OCI-LY7 (cell line): ENCODE data around the gene ANK3. TPM values are rescaled to one million over a fixed set of nuclear protein-coding genes. Genes with fewer than 3 reads are reported as not detected.

Experiments
- BruUV-seq: library from RNA; stranded (reverse); fragments of 400-500 nt; replicated peaks from 2 replicates; lab custom pipeline; 2021; lab: Mats Ljungman, UMichigan
- CTCF ChIA-PET: fragments of 300-600 bp; sonication (Branson Sonifier 250); formaldehyde crosslinking; loops from one replicate; lab custom pipeline; 2022; ENCODE audit warnings: antibody characterized with exemption; ENCODE audit not compliant: unreplicated experiment; lab: Charles Lee
- POLR2A ChIA-PET: fragments of 300-600 bp; sonication (Branson Sonifier 250); formaldehyde crosslinking; loops from one replicate; lab custom pipeline; 2022; ENCODE audit warnings: antibody characterized with exemption; lab: Charles Lee
- DNase-seq: peaks from one replicate; pipeline ENCODE4 v3.0.0-alpha.2; 2015; ENCODE audit warnings: low spot score
- H2AFZ ChIP-seq: fragments of 200-600 bp; sonication (generic), shearing (Covaris generic); 2 replicates; pipeline ENCODE4 v1.6.1; 2014; ENCODE audit warnings: mild to moderate bottlenecking, antibody characterized with exemption, low read length, moderate library complexity
- H3K27ac ChIP-seq: fragments of 200-600 bp; sonication (generic); 2 replicates; pipeline ENCODE4 v1.5.1; 2014; ENCODE audit warnings: mixed run types, low read depth, mild to moderate bottlenecking, moderate library complexity, low read length, inconsistent platforms; ENCODE audit not compliant: poor library complexity, severe bottlenecking
- H3K36me3 ChIP-seq: fragments of 200-600 bp; sonication (generic); 2 replicates; pipeline ENCODE4 v1.6.1; 2014; ENCODE audit warnings: mild to moderate bottlenecking, antibody characterized with exemption, low read length, moderate library complexity, mixed read lengths; ENCODE audit not compliant: insufficient read depth
- H3K4me1 ChIP-seq: fragments of 200-600 bp; sonication (generic); 2 replicates; pipeline ENCODE4 v1.5.1; 2014; ENCODE audit warnings: mild to moderate bottlenecking, low read length; ENCODE audit not compliant: insufficient read depth, poor library complexity, severe bottlenecking
- H3K4me2 ChIP-seq: fragments of 200-600 bp; sonication (generic); 2 replicates; pipeline ENCODE4 v1.6.1; 2014; ENCODE audit warnings: mild to moderate bottlenecking, low read length
- H3K4me3 ChIP-seq: fragments of 200-600 bp; sonication (generic); 2 replicates; pipeline ENCODE4 v1.5.1; 2014; ENCODE audit warnings: mild to moderate bottlenecking, low read depth, low read length; ENCODE audit not compliant: poor library complexity, severe bottlenecking
- H3K79me2 ChIP-seq: fragments of 200-600 bp; sonication (generic); 2 replicates; pipeline ENCODE4 v1.6.1; 2016; ENCODE audit warnings: low read depth, mild to moderate bottlenecking, low read length, moderate library complexity, mixed read lengths; ENCODE audit not compliant: insufficient read depth
- H3K9me2 ChIP-seq: fragments of 200-600 bp; sonication (generic); 2 replicates; pipeline ENCODE4 v1.6.1; 2016; ENCODE audit warnings: mild to moderate bottlenecking, low read length, mixed read lengths; ENCODE audit not compliant: insufficient read depth
- H3K9me3 ChIP-seq: fragments of 200-600 bp; sonication (generic); 2 replicates; pipeline ENCODE4 v1.6.1; 2014; ENCODE audit warnings: mild to moderate bottlenecking, mixed run types, low read length, mixed read lengths
- H4K20me1 ChIP-seq: fragments of 200-600 bp; sonication (generic); 2 replicates; pipeline ENCODE4 v1.6.1; 2014; ENCODE audit warnings: mild to moderate bottlenecking, antibody characterized with exemption, low read length, moderate library complexity, mixed read lengths; ENCODE audit not compliant: insufficient read depth
- EZH2phosphoT487 ChIP-seq: fragments of 200-600 bp; sonication (generic); IDR thresholded peaks from 2 replicates; pipeline ENCODE4 v1.6.1; 2018; ENCODE audit warnings: low read depth, borderline replicate concordance, mild to moderate bottlenecking, mixed run types, antibody characterized with exemption, low read length, moderate library complexity, mixed read lengths
- intact Hi-C: fragments of 100-400 bp; cut with micrococcal nuclease; formaldehyde crosslinking; loops from one replicate; pipeline ENCODE4 v1.10.0; 2022; ENCODE audit not compliant: unreplicated experiment
- total RNA-seq, 2 experiments: library from RNA; depleted of rRNA in 1 of 2; stranded (reverse); fragments of >200 nt in 1 of 2; shearing (Covaris generic) in 1 of 2; gene quantifications; 2 replicates each; pipeline ENCODE4 v1.2.3, GENCODE V29; 2014 to 2022
- TF ChIP-seq, protein P1 (sequence below): fragments of 200-600 bp; sonication (generic); conservative IDR thresholded peaks from 2 replicates; pipeline ENCODE4 v1.5.1; 2014; ENCODE audit warnings: mild to moderate bottlenecking, antibody characterized with exemption, low read length, moderate library complexity, mixed read lengths

The ANK3 gene
- total RNA-seq, 2 experiments from 2014 or later, result 0.13 to 0.49 TPM

DNA sequence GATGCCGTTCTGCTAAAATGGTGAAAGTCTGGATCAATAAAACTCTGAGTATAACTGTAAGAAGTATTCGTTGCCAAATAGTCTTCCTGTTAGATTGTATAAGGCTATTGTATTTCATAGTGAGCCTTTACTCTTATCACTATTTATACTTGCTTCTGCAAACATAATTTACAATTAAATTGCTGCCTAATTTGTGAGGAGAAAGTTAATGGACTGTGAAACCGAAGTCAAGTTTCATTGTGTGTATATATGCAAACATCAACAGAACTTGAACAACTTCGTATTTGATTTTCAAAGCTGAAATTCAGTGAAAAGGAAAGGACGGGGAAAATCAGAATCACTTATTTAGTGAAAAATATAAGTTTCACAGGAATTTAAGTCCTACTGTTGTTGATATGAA lies 347.4 kb downstream of the ANK3 start:
- Histone ChIP-seq H3K4me2 (no peak overlapping the region), H3K79me2 (no peaks in the 10 kb centered on the region), H3K4me1 (no peaks in the 10 kb centered on the region), H2AFZ (no peak overlapping the region), H3K9me3 (no peaks in the 10 kb centered on the region), H3K36me3 (no peaks in the 10 kb centered on the region), H3K9me2 (no peaks in the 10 kb centered on the region), H3K4me3 (no peak overlapping the region), H3K27ac (no peak overlapping the region), H4K20me1 (no peaks in the 10 kb centered on the region)
- ChIA-PET POLR2A (interaction anchor here (0.7 to 0.8 kb wide), 2 partner anchors 14 to 1141 kb away, joined by 3 read pairs; no protein-coding TSS in a partner anchor), CTCF (no interaction called here)
- intact Hi-C loops, result no loop called here
- TF ChIP-seq, protein P1, sequence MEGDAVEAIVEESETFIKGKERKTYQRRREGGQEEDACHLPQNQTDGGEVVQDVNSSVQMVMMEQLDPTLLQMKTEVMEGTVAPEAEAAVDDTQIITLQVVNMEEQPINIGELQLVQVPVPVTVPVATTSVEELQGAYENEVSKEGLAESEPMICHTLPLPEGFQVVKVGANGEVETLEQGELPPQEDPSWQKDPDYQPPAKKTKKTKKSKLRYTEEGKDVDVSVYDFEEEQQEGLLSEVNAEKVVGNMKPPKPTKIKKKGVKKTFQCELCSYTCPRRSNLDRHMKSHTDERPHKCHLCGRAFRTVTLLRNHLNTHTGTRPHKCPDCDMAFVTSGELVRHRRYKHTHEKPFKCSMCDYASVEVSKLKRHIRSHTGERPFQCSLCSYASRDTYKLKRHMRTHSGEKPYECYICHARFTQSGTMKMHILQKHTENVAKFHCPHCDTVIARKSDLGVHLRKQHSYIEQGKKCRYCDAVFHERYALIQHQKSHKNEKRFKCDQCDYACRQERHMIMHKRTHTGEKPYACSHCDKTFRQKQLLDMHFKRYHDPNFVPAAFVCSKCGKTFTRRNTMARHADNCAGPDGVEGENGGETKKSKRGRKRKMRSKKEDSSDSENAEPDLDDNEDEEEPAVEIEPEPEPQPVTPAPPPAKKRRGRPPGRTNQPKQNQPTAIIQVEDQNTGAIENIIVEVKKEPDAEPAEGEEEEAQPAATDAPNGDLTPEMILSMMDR, result no peak
- TF ChIP-seq EZH2phosphoT487, result no peak
- DNase-seq, result no peak
- BruUV-seq, result no TSS peak

DNA sequence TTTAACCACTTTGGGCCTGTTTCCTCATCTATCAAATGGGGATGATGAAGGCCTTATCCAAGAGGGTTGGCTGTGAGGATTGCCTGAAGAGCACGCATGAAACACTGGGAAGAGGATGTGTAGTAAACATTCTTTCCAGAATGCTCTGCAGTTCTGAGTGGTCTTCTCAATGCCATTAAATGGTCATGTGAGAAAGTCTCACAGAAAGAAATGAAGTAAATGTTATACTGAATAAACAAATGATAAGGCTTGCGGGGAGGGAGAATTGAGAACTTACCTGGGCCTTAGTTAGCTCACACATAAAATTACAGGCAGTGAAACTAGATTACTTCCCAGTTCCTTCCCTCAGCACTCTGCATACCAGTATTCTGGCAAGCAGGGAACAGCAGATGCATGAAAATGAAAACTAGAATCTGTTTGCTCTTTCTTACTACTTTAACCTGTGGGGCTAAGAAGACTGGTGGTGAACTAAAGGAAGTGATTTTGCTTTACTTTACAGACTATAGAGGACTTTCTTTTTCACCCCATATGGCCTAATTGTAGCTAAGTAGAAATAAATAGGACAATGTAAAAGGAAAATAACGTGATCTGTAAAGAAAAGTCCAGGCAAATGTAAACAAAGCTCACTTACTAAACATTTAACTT lies 348.1 kb downstream of the ANK3 start:
- Histone ChIP-seq H3K4me2 (no peak overlapping the region), H3K4me3 (no peak overlapping the region), H4K20me1 (no peaks in the 10 kb centered on the region), H3K79me2 (no peaks in the 10 kb centered on the region), H3K4me1 (no peaks in the 10 kb centered on the region), H3K9me2 (no peaks in the 10 kb centered on the region), H3K36me3 (no peaks in the 10 kb centered on the region), H3K27ac (no peak overlapping the region), H2AFZ (no peak overlapping the region), H3K9me3 (no peaks in the 10 kb centered on the region)
- CTCF ChIA-PET, result no interaction called here
- intact Hi-C loops, result no loop called here
- POLR2A ChIA-PET, result interaction anchor here (0.7 to 1.1 kb wide), 3 partner anchors 14 to 1141 kb away, joined by 3 read pairs; no protein-coding TSS in a partner anchor
- TF ChIP-seq, protein P1, result no peak
- no peak for TF ChIP-seq EZH2phosphoT487
- DNase-seq, result no peak
- no TSS peak for BruUV-seq

DNA sequence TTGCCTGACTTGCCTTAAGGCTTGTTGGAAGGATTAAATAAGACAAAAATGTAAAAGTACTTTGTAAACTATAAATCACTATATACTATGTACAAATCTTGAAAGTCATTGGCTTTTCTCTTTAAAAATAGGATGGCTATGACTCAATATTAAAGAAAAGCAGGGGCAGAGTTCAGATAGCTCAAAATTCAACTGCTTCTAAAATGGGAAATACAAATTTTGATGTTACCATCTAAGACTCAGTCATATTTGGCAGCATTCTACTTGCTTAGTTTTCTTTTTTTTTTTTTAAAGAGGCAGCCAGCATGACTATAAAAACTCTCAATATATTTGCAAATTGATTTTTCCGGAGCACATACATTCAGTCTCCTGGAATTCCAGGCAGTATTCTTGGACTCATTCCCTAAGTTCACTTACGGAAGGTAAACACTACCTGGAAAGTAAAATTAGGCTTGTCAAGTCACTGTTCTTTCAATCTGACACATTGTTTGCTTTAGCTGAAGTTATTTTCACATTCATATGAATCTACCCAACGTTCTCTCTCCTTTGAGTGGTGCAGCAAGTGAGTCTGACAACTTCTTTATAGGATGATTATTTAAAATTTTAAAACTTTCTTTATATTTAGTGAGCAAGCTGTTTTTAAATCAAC lies 349.5 kb downstream of the ANK3 start:
- DNase-seq, result no peak
- H3K36me3 ChIP-seq, result no peaks in the 10 kb centered on the region
- H3K4me3 ChIP-seq, result no peak overlapping the region
- no peak for TF ChIP-seq EZH2phosphoT487
- TF ChIP-seq, protein P1, result no peak
- H3K4me2 ChIP-seq, result no peak overlapping the region
- ChIA-PET CTCF (no interaction called here), POLR2A (interaction anchor here (1.1 kb wide), 1 partner anchor 360 kb away, joined by 3 read pairs; no protein-coding TSS in a partner anchor)
- no peak overlapping the region for H2AFZ ChIP-seq
- H3K27ac ChIP-seq, result no peak overlapping the region
- H3K9me3 ChIP-seq, result no peaks in the 10 kb centered on the region
- H3K9me2 ChIP-seq, result no peaks in the 10 kb centered on the region
- BruUV-seq, result no TSS peak
- intact Hi-C loops, result no loop called here
- H4K20me1 ChIP-seq, result no peaks in the 10 kb centered on the region
- H3K4me1 ChIP-seq, result no peaks in the 10 kb centered on the region
- H3K79me2 ChIP-seq, result no peaks in the 10 kb centered on the region
